ENCODE measurements around the gene SPRED3.
"Not testable (repeated sequence)": the region's sequence is repeated elsewhere in the genome, so short reads cannot be mapped to it uniquely, and the experiment has no call there.

SPRED3 gene

GRCh38 chr19:38422438-38422837 lies 33.9 kb downstream of the SPRED3 start:
- DNase-seq: no peak

DNA sequence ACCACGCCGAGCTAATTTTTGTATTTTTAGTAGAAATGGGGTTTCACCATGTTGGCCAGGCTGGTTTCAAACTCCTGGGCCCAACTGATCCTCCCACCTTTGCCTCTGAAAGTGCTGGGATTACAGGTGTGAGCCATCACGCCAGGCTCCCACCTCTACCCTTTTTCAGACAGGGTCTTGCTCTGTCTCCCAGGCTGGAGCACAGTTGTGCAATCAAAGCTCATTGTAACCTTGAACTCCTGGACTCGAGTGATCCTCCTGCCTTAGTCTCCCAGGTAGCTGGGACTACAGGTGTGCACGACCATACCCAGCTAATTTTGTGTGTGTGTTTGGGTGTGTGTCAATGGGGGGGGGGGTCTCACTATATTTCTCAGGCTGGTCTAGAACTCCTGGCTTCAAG lies 35.8 kb downstream of the SPRED3 start:
- DNase-seq: no peak

GRCh38 chr19:38425222-38425809 lies 36.8 kb downstream of the SPRED3 start:
- DNase-seq: no peak

GRCh38 chr19:38425810-38426466 lies 37.4 kb downstream of the SPRED3 start, which contains the start of gene RASGRP4:
RASGRP4 (minus strand) TSS chr19:38426219; CDS start chr19:38426091, 128 bp downstream.
- no peak for DNase-seq

- not testable (repeated sequence) for DNase-seq
These were observed 38.7 kb downstream of the SPRED3 start for GRCh38 chr19:38427035-38427677.

GRCh38 chr19:38429055-38429810 lies 40.7 kb downstream of the SPRED3 start:
- no peak for DNase-seq

DNA sequence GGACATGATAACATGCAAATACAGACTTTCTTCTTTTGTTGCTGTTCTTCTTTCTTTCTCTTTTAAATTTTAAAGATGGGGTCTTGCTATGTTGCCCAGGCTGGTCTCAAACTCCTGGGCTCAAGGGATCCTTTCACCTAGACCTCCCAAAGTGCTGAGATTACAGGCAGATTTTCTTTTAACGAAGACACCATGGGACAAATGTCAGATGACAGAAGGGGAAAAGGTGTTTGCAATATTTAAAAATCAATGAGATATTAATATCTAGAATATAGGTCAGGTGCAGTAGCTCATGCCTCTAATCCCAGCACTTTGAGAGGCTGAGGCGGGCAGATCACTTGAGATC lies 41.3 kb downstream of the SPRED3 start:
- DNase-seq: no peak

- no peak for DNase-seq
These were observed 42.4 kb downstream of the SPRED3 start for GRCh38 chr19:38430931-38431330.

DNA sequence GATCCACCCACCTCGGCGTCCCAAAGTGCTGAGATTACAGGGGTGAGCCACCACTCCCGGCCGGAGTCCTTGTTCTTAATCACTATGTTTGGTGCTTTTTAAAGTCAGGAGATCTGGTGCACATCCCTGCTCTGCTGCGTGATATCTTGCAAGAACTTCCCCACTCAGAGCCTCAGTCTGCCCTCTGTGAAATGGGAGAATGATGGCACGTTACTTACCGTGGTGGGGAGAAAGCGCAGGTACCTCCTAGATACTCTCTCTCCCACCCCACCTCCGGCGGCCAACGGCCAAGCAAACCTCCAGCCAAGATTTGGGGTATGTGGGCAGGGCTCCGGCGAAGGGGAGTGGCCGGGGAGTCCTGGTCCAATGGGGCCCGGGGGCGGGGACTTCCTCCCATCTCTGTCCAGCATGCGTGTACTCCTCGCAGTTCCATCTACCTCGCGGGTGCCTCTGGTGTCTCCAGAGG lies 44.8 kb downstream of the SPRED3 start, which contains the start of gene RYR1:
Gene RYR1 (plus strand): TSS at position 424 of the 466 bp plus-strand sequence. CDS start 139 bp downstream, outside the sequence.
- no peak for DNase-seq

GRCh38 chr19:38434549-38435051 lies 46.1 kb downstream of the SPRED3 start:
- no peak for DNase-seq

GRCh38 chr19:38437295-38437694 lies 48.8 kb downstream of the SPRED3 start:
- DNase-seq: no peak

- no peak for DNase-seq
These were observed 49.4 kb downstream of the SPRED3 start for GRCh38 chr19:38437917-38438316.

DNA sequence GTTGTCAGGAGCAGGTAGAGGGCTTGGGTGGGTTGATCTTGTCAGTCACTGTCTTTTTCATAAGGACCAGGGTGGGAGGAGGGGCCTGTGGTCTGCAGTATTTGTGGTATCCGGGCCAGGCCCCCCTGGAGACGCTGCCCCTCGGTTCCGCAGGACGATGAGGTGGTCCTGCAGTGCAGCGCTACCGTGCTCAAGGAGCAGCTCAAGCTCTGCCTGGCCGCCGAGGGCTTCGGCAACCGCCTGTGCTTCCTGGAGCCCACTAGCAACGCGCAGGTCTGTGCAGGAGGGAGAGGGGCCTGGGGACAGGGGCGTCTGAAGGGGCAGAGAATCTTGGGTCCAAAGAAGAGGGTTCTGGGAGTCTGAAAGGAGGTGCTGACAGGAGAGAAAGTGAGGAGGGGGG lies 52.1 kb downstream of the SPRED3 start:
- DNase-seq: no peak

DNA sequence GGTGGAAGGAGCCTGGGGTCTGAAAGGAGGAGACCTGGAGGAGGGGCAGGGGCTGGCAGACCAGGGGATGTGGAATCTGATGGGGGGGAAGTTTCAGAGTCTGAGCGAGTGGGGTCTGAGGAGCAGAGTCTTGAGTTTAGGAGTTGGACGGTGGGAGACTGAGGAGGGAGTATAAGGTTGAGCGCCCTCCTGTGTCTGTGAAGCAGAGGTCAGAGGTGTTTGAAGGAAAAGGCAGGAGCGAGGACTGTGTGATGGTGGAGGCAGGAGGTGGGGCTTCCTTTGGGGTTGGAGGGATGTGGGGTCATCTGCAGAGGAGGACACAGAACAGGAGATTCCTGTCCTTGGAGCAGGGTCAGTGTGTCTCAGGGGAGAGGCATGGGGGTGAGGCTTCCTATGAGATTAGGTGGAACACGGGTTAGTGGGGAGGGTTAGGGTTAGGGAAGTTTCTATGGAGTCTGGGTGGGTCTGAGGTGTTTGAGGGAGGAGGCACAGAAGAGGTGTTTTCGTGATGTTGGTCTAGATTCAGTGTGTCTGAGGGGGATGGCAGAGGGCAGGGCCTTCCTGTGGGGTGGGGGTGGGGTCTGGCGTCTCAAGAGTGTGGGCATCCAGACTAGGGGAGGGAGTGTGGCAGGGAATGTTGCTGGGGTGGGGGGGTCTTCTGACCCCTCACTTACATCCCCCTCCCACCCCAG lies 53.3 kb downstream of the SPRED3 start:
- no peak for DNase-seq

DNA sequence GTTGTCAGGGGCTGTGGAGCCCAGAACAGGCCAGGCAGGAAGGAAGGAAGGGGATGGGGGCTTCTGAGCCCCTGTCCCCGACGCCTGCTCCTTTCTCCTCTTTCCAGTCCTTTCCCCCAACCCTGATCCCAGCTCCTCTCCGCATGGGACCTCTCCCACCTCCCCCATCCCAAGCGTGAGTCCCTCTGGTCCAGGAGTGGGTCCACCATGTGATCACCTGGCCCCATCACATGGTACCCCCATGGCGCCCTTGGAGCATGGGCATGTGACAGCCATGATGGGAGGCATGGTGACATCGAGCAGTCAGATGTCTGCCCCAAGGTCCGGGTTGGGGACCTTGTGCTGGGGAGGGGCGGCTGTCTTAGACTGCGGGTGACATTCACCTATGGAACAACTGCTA lies 54.2 kb downstream of the SPRED3 start:
- no peak for DNase-seq

DNA sequence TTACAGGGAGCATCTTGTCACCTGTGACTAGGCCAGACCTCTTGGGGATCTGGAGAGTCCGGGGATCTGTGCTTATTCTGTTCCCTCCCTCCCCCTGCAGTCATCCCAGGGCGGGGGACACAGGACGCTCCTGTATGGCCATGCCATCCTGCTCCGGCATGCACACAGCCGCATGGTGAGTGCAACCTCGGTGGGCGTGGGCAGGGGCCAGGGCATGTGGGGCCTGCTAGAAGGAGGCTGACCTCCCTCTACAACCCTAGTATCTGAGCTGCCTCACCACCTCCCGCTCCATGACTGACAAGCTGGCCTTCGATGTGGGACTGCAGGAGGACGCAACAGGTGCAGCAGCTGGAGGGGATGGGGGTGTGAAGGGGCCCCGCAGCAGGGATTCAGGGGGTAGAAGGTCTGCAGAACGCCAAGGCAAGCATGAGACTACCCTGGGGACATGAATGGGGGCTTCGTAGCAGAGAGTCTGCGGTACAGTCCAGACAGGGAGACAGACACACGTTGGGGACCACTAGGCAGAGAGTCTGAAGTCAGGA lies 55.0 kb downstream of the SPRED3 start:
- DNase-seq: no peak

GRCh38 chr19:38444026-38444425 lies 55.5 kb downstream of the SPRED3 start:
- DNase-seq: no peak

DNA sequence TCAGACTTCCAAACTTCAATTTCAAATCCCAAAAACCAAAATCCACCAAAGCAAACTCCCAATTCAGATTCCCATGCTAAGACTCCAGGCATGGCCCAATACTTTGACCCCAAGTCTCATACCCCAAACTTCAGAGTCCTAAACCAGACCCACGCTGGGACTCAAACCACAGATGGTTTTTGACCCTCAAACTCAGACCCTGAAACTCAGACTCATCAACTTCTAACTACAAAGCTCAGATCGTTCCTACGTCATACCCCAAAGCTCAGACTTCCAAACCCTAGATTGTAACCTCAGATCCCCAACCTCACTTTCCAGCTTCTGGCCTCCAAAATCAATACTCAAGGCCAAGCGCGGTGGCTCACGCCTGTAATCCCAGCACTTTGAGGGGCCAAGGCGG lies 56.9 kb downstream of the SPRED3 start:
- no peak for DNase-seq

DNA sequence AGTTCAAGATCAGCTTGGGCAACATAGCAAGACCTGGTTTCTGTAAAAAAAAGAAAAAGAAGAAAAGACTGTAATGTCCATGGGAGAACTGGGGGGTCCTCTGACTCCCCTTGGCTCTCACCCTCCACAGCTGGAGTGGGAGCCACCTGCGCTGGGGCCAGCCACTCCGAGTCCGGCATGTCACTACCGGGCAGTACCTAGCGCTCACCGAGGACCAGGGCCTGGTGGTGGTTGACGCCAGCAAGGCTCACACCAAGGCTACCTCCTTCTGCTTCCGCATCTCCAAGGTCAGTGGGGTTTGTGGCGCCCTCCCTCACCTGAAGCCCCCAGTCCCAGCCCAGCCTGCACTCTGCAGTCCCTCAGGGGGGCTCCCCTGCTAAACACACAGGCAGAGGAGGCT lies 59.7 kb downstream of the SPRED3 start:
- no peak for DNase-seq
